ENCODE results near the gene ACOXL.

Gene ACOXL

DNA sequence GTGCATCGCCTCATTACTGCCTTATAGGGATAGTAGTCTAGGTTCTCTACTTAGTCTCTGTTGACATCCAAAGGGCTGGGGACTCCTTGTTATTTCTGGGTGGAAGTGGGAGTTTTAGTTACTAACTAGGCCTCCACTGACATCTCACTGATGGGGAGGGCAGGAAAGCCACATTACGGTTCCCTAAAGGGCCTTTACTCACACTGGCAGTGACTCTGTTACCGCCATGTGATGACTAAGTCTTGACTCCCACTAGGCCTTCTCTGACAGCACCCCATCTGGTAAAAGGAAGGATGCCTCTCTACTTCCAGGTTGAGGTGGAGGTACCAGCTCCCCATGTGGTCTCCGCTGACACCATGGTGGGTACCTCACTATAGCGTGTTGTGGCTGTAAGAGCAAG lies 374.3 kb downstream of the ACOXL start:
- DNase-seq (ENCODE audit: low read depth, low spot score): no peak
- ChIA-PET POLR2A (no interaction called here), CTCF (interaction anchor here (0.6 kb wide), 1 partner anchor 23 kb away, joined by 4 read pairs; no protein-coding TSS in a partner anchor)
- H3K4me3 ChIP-seq (ENCODE audit: low read depth, low read length): no peak overlapping the region
- TF ChIP-seq, protein P1, sequence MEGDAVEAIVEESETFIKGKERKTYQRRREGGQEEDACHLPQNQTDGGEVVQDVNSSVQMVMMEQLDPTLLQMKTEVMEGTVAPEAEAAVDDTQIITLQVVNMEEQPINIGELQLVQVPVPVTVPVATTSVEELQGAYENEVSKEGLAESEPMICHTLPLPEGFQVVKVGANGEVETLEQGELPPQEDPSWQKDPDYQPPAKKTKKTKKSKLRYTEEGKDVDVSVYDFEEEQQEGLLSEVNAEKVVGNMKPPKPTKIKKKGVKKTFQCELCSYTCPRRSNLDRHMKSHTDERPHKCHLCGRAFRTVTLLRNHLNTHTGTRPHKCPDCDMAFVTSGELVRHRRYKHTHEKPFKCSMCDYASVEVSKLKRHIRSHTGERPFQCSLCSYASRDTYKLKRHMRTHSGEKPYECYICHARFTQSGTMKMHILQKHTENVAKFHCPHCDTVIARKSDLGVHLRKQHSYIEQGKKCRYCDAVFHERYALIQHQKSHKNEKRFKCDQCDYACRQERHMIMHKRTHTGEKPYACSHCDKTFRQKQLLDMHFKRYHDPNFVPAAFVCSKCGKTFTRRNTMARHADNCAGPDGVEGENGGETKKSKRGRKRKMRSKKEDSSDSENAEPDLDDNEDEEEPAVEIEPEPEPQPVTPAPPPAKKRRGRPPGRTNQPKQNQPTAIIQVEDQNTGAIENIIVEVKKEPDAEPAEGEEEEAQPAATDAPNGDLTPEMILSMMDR (IDR thresholded peaks at IDR 0.05; ENCODE audit: insufficient read depth, low read length, missing control alignments): no peak

DNA sequence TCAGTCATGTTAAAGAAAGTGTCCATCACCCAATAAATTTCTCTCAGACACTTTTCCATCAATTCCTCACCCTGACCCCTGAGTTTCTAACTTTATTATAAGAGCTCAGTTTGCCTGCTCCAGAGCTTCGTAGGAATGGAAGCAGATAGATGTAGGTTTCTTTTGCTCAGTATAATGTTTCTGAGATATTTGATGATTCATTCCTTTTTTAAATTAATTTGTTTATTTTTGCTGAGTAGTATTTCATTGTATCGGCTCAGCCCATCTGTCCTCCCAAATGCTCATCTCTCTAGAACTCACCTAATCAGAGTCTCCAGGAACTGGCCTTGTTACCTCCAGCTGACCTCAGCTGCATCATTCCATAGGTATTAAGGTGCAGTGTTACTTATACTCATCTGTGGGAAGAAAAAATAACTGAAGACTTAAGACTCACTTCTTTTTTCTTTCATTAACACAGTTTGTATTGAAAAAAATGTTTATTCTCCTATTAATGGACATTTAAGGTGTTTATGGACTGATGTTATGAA lies 376.4 kb downstream of the ACOXL start:
- H3K4me3 ChIP-seq (ENCODE audit: low read depth, low read length): no peak overlapping the region
- ChIA-PET POLR2A (no interaction called here), CTCF (interaction anchor here (1.0 kb wide), 1 partner anchor 9 kb away, joined by 3 read pairs; no protein-coding TSS in a partner anchor)
- DNase-seq (ENCODE audit: low read depth, low spot score): no peak
- TF ChIP-seq, protein P1 (IDR thresholded peaks at IDR 0.05; ENCODE audit: insufficient read depth, low read length, missing control alignments): no peak

DNA sequence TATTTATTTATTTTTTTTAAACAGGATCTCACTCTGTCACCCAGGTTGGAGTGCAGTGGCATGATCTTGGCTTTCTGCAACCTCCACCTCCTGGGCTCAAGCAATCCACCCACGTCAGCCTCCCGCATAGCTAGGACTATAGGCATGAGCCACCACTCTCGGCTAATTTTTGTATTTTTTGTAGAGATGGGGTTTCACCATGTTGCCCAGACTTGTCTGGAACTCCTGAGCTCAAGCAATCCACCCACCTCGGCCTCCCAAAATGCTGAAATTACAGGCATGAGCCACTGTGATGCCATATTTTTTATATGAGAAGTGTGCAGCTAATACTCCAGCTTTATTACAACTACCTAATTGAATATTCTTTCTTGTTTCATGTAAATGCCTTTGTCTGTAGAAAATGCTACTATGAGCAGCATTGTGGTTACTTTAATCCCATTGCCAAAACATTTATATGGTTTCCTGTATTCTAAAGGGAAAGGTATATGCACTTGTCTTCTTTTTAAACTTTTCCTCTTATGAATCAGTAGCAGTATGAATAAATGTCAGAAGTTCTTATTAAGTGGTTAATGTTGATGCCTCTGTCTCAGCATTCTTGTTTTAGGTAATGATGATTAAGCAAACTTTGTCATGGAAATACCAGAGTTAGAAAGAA lies 378.9 kb downstream of the ACOXL start:
- TF ChIP-seq, protein P1 (IDR thresholded peaks at IDR 0.05; ENCODE audit: insufficient read depth, low read length, missing control alignments): no peak
- ChIA-PET CTCF (interaction anchor here (1.5 kb wide), 1 partner anchor 9 kb away, joined by 6 read pairs; the partner anchor contains the start of gene BCL2L11), POLR2A (no interaction called here)
- no peak overlapping the region for H3K4me3 ChIP-seq (ENCODE audit: low read depth, low read length)
- DNase-seq (ENCODE audit: low read depth, low spot score): no peak

DNA sequence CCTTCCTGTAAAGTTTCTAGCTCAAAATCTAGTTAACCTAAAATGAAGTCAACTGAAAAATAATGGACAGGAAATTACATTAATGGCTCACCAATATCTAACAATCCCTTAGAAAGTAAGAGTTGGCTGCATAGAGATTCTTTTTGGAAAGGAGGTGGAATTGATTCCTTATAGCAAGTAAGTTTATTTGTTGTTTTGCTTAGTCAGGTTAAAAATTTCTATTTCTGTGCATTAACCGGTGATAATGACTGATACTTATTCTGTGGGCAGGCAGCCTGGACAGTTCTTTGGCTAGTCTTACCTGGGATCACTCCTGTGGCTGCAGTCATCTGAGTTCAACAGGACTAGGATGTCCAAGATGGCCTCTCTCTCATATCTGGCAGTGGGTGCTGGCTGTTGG lies 381.5 kb downstream of the ACOXL start:
- H3K4me3 ChIP-seq (ENCODE audit: low read depth, low read length): no peak overlapping the region
- DNase-seq (ENCODE audit: low read depth, low spot score): no peak
- ChIA-PET CTCF (no interaction called here), POLR2A (no interaction called here)
- TF ChIP-seq, protein P1 (IDR thresholded peaks at IDR 0.05; ENCODE audit: insufficient read depth, low read length, missing control alignments): no peak

DNA sequence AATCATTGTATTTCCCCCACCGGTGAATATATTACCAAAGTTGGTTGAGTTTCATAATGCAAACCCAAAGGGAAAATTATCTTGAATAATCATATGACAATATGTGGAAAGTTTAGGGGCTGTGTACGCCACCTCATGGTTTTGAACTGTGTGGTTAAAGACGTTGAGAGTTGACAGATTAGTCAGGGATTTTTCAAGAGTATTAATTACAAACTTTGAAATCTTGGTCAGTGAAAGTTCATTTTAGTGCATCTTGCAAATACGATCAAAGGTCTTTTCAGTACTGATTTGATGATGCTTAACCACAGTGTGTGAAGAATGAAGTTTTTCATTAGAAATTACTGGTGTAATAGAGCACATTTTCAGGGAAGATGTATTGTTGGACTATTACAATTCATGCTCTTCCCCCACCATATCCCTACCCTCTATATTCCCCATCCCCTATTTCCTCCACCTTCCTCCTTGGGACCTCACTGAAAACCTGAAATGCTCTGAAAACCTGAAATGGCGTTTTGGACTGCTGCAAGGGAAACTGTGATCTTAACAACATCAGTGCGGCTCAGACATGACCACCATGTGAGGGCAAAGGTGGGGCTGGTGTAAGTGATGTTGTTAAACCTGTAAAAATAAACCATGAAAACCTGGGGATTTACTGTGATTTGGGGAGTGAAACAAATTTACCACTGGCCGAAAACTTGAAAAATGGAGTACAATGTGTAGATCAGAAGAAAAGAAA lies 383.8 kb downstream of the ACOXL start:
- TF ChIP-seq, protein P1 (IDR thresholded peaks at IDR 0.05; ENCODE audit: insufficient read depth, low read length, missing control alignments): no peak
- no peak overlapping the region for H3K4me3 ChIP-seq (ENCODE audit: low read depth, low read length)
- no peak for DNase-seq (ENCODE audit: low read depth, low spot score)
- POLR2A ChIA-PET: no interaction called here
- CTCF ChIA-PET: interaction anchor here (1.2 to 2.5 kb wide), 9 partner anchors 9 to 590 kb away, joined by 3 to 36 read pairs (median 6); no protein-coding TSS in a partner anchor

All from AG04449 (cell line).